Measurements from ENCODE around the gene TUBGCP6.

Gene TUBGCP6

GRCh38 chr22:50264104-50264745 lies 19.4 kb upstream of the TUBGCP6 start:
- Histone ChIP-seq H3K9ac (ENCODE audit: low read depth in 1 of 2, low read length in 2 of 2) (no peak overlapping the region), H3K36me3 (ENCODE audit: control insufficient read depth in 1 of 2, insufficient read depth in 2 of 2, low read length in 2 of 2) (no peaks in the 10 kb centered on the region), H3K4me1 (ENCODE audit: control insufficient read depth in 1 of 2, insufficient read depth in 2 of 2, low read length in 2 of 2) (peaks cover 10 to 15% of the 10 kb centered on the region in 2 donors), H3K27ac (ENCODE audit: low read depth, low read length) (no peak overlapping the region), H3K4me3 (ENCODE audit: low read depth in 1 of 2, low read length in 2 of 2) (no peak overlapping the region), H3K9me3 (ENCODE audit: control insufficient read depth in 1 of 2, low read length in 2 of 2) (no peaks in the 10 kb centered on the region), H3K27me3 (ENCODE audit: control insufficient read depth in 1 of 2, insufficient read depth in 2 of 2, low read length in 2 of 2) (peaks cover 23 to 24% of the 10 kb centered on the region in 2 donors)

- H3K9me3 ChIP-seq (ENCODE audit: control insufficient read depth in 1 of 2, low read length in 2 of 2), result no peaks in the 10 kb centered on the region
- H3K27ac ChIP-seq (ENCODE audit: low read depth, low read length), result no peak overlapping the region
- no peak overlapping the region for H3K4me3 ChIP-seq (ENCODE audit: low read depth in 1 of 2, low read length in 2 of 2)
- H3K9ac ChIP-seq (ENCODE audit: low read depth in 1 of 2, low read length in 2 of 2), result no peak overlapping the region
- H3K36me3 ChIP-seq (ENCODE audit: control insufficient read depth in 1 of 2, insufficient read depth in 2 of 2, low read length in 2 of 2), result no peaks in the 10 kb centered on the region
- peaks cover under 1 to 8% of the 10 kb centered on the region in 2 donors for H3K4me1 ChIP-seq (ENCODE audit: control insufficient read depth in 1 of 2, insufficient read depth in 2 of 2, low read length in 2 of 2)
- peaks cover 21 to 24% of the 10 kb centered on the region in 2 donors for H3K27me3 ChIP-seq (ENCODE audit: control insufficient read depth in 1 of 2, insufficient read depth in 2 of 2, low read length in 2 of 2)
Observed at GRCh38 chr22:50262973-50263617, 18.3 kb upstream of the TUBGCP6 start.

GRCh38 chr22:50262460-50262911 lies 17.7 kb upstream of the TUBGCP6 start:
- H3K27ac ChIP-seq (ENCODE audit: low read depth, low read length), result no peak overlapping the region
- no peak overlapping the region for H3K4me3 ChIP-seq (ENCODE audit: low read depth in 1 of 2, low read length in 2 of 2)
- H3K9me3 ChIP-seq (ENCODE audit: control insufficient read depth in 1 of 2, low read length in 2 of 2), result no peaks in the 10 kb centered on the region
- peaks cover 6 to 8% of the 10 kb centered on the region in 2 donors for H3K4me1 ChIP-seq (ENCODE audit: control insufficient read depth in 1 of 2, insufficient read depth in 2 of 2, low read length in 2 of 2)
- H3K9ac ChIP-seq (ENCODE audit: low read depth in 1 of 2, low read length in 2 of 2), result no peak overlapping the region
- no peaks in the 10 kb centered on the region for H3K36me3 ChIP-seq (ENCODE audit: control insufficient read depth in 1 of 2, insufficient read depth in 2 of 2, low read length in 2 of 2)
- H3K27me3 ChIP-seq (ENCODE audit: control insufficient read depth in 1 of 2, insufficient read depth in 2 of 2, low read length in 2 of 2), result peaks cover 21 to 24% of the 10 kb centered on the region in 2 donors

GRCh38 chr22:50261615-50262459 lies 17.0 kb upstream of the TUBGCP6 start, which contains the start of gene MAPK12:
TSS of gene MAPK12 (minus strand) at chr22:50261683. CDS start at chr22:50261509, 174 bp downstream.
- H3K9ac ChIP-seq (ENCODE audit: low read depth in 1 of 2, low read length in 2 of 2), result no peak within 1 kb of the TSS
- no peak within 1 kb of the TSS for H3K27ac ChIP-seq (ENCODE audit: low read depth, low read length)
- peak within 1 kb of the TSS in 1 of 2 donors; percentile 45 for H3K4me3 ChIP-seq (ENCODE audit: low read depth in 1 of 2, low read length in 2 of 2)
- H3K4me1 ChIP-seq (ENCODE audit: control insufficient read depth in 1 of 2, insufficient read depth in 2 of 2, low read length in 2 of 2), result peaks cover 8% of the 10 kb centered on the region in 2 donors
- no peaks in the 10 kb centered on the region for H3K36me3 ChIP-seq (ENCODE audit: control insufficient read depth in 1 of 2, insufficient read depth in 2 of 2, low read length in 2 of 2)
- H3K27me3 ChIP-seq (ENCODE audit: control insufficient read depth in 1 of 2, insufficient read depth in 2 of 2, low read length in 2 of 2), result peaks cover 21 to 24% of the 10 kb centered on the region in 2 donors
- no peaks in the 10 kb centered on the region for H3K9me3 ChIP-seq (ENCODE audit: control insufficient read depth in 1 of 2, low read length in 2 of 2)

GRCh38 chr22:50260801-50261614 lies 16.2 kb upstream of the TUBGCP6 start:
- Histone ChIP-seq H3K36me3 (ENCODE audit: control insufficient read depth in 1 of 2, insufficient read depth in 2 of 2, low read length in 2 of 2) (no peaks in the 10 kb centered on the region), H3K9ac (ENCODE audit: low read depth in 1 of 2, low read length in 2 of 2) (no peak overlapping the region), H3K27me3 (ENCODE audit: control insufficient read depth in 1 of 2, insufficient read depth in 2 of 2, low read length in 2 of 2) (peaks cover 21 to 28% of the 10 kb centered on the region in 2 donors), H3K4me1 (ENCODE audit: control insufficient read depth in 1 of 2, insufficient read depth in 2 of 2, low read length in 2 of 2) (peaks cover 8% of the 10 kb centered on the region in 2 donors), H3K9me3 (ENCODE audit: control insufficient read depth in 1 of 2, low read length in 2 of 2) (no peaks in the 10 kb centered on the region), H3K27ac (ENCODE audit: low read depth, low read length) (no peak overlapping the region), H3K4me3 (ENCODE audit: low read depth in 1 of 2, low read length in 2 of 2) (peak overlapping the region in 1 of 2 donors; percentile 45)

- Histone ChIP-seq H3K4me3 (ENCODE audit: low read depth in 1 of 2, low read length in 2 of 2) (no peak overlapping the region), H3K9me3 (ENCODE audit: control insufficient read depth in 1 of 2, low read length in 2 of 2) (no peaks in the 10 kb centered on the region), H3K4me1 (ENCODE audit: control insufficient read depth in 1 of 2, insufficient read depth in 2 of 2, low read length in 2 of 2) (peaks cover 8% of the 10 kb centered on the region in 2 donors), H3K27me3 (ENCODE audit: control insufficient read depth in 1 of 2, insufficient read depth in 2 of 2, low read length in 2 of 2) (peaks cover 21 to 28% of the 10 kb centered on the region in 2 donors), H3K9ac (ENCODE audit: low read depth in 1 of 2, low read length in 2 of 2) (no peak overlapping the region), H3K27ac (ENCODE audit: low read depth, low read length) (no peak overlapping the region), H3K36me3 (ENCODE audit: control insufficient read depth in 1 of 2, insufficient read depth in 2 of 2, low read length in 2 of 2) (no peaks in the 10 kb centered on the region)
Observed at GRCh38 chr22:50260434-50260800, 15.6 kb upstream of the TUBGCP6 start.

- Histone ChIP-seq H3K27me3 (ENCODE audit: control insufficient read depth in 1 of 2, insufficient read depth in 2 of 2, low read length in 2 of 2) (peaks cover 21 to 28% of the 10 kb centered on the region in 2 donors), H3K4me3 (ENCODE audit: low read depth in 1 of 2, low read length in 2 of 2) (no peak overlapping the region), H3K27ac (ENCODE audit: low read depth, low read length) (no peak overlapping the region), H3K9me3 (ENCODE audit: control insufficient read depth in 1 of 2, low read length in 2 of 2) (no peaks in the 10 kb centered on the region), H3K4me1 (ENCODE audit: control insufficient read depth in 1 of 2, insufficient read depth in 2 of 2, low read length in 2 of 2) (peaks cover 8% of the 10 kb centered on the region in 2 donors), H3K36me3 (ENCODE audit: control insufficient read depth in 1 of 2, insufficient read depth in 2 of 2, low read length in 2 of 2) (no peaks in the 10 kb centered on the region), H3K9ac (ENCODE audit: low read depth in 1 of 2, low read length in 2 of 2) (no peak overlapping the region)
Observed at GRCh38 chr22:50259302-50259701, 14.5 kb upstream of the TUBGCP6 start.

- no peaks in the 10 kb centered on the region for H3K36me3 ChIP-seq (ENCODE audit: control insufficient read depth in 1 of 2, insufficient read depth in 2 of 2, low read length in 2 of 2)
- H3K9ac ChIP-seq (ENCODE audit: low read depth in 1 of 2, low read length in 2 of 2), result no peak overlapping the region
- H3K27me3 ChIP-seq (ENCODE audit: control insufficient read depth in 1 of 2, insufficient read depth in 2 of 2, low read length in 2 of 2), result peaks cover 21 to 28% of the 10 kb centered on the region in 2 donors
- peaks cover 8% of the 10 kb centered on the region in 2 donors for H3K4me1 ChIP-seq (ENCODE audit: control insufficient read depth in 1 of 2, insufficient read depth in 2 of 2, low read length in 2 of 2)
- no peak overlapping the region for H3K27ac ChIP-seq (ENCODE audit: low read depth, low read length)
- H3K4me3 ChIP-seq (ENCODE audit: low read depth in 1 of 2, low read length in 2 of 2), result no peak overlapping the region
- no peaks in the 10 kb centered on the region for H3K9me3 ChIP-seq (ENCODE audit: control insufficient read depth in 1 of 2, low read length in 2 of 2)
Observed at GRCh38 chr22:50258361-50259292, 13.8 kb upstream of the TUBGCP6 start.

Measured in duodenal mucosa (tissue), 2 donors.